ENCODE measurements around the gene FKBP6.

FKBP6 gene

GRCh38 chr7:73349763-73350162, 21.8 kb downstream of the FKBP6 start:
- H3K4me3 ChIP-seq (replicated peaks; ENCODE audit: low read depth, low read length), result no peak overlapping the region
- H3K27me3 ChIP-seq (replicated peaks; ENCODE audit: control insufficient read depth, insufficient read depth, low read length), result no peaks in the 10 kb centered on the region
- H3K36me3 ChIP-seq (ENCODE audit: control insufficient read depth, insufficient read depth, low read length), result no peaks in the 10 kb centered on the region
- DNase-seq (ENCODE audit: extremely low read depth, insufficient read length), result no peak
- TF ChIP-seq CTCF (IDR thresholded peaks at IDR 0.05; ENCODE audit: insufficient read depth, low read length, poor library complexity, severe bottlenecking), result no peak

DNA sequence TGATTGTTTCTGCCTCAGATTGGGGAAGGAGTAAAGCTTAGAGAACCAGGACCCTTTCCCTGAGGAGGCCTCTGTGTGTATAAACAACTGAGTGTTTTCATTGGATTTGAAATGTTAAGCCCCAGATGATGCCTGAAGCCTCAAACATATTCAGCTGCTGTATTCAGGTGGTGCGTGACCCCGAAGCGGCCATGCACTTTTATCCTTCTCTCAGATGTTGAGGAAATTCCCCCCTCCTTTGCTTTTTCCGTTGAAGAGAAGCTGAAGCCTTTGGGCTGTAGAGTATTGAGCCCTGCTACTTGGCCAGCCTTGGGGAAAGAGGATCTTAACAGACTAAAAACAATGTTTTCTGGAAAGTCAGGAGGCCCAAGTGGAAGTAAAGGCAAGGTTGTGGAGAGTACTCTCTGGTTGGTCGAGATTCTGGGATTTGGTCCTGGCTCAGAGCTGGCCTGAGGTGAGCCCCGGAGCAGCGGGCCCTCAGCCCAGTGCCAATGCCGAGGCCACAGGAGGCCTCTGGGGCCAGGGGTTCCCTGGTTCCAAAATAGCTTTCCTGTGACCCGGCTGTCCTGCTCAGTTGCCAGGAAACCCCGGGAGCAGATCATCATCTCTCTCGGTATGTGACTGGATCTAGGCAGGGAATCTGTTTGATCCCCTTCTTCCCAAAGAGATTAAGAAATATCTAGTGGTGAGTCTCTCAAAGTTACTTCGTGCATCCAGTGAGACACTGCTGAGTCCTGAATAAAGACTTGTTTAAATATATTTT, 22.5 kb downstream of the FKBP6 start:
- H3K4me3 ChIP-seq (replicated peaks; ENCODE audit: low read depth, low read length), result no peak overlapping the region
- no peak for TF ChIP-seq CTCF (IDR thresholded peaks at IDR 0.05; ENCODE audit: insufficient read depth, low read length, poor library complexity, severe bottlenecking)
- DNase-seq (ENCODE audit: extremely low read depth, insufficient read length), result no peak
- H3K27me3 ChIP-seq (replicated peaks; ENCODE audit: control insufficient read depth, insufficient read depth, low read length), result no peaks in the 10 kb centered on the region
- H3K36me3 ChIP-seq (ENCODE audit: control insufficient read depth, insufficient read depth, low read length), result no peaks in the 10 kb centered on the region

DNA sequence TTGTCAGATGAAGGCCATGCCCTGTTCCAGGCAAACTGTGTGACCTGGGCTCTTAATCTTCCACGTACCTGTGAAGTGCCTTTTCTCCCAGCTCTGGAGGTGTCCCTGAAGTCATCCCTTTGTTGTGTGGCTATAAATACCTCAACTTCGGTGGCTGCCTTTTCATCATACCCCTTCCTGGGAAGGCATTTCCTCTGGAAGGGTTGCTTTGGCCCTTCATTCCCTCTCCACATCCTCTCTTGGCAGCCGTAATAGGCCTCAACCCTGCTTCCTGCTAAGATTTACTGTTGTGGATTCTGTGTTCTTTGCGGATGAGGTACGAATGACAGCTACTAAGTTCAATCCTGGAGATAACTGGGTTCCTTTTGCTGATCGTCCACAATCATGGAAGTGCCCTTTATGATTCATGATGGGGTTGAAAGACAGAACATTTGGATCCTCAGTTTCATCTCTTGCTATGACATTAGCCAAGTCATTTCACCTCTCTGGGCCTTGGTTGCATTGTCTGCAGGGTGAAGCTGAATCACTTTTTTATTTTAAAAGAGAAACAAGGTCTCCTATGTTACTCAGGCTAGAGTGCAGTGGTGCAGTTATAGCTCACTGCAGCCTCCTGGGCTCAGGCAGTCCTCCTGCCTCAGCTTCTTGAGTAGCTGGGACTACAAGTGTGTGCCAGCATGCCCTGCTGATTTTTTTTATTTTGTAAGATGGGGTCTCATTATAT, 23.6 kb downstream of the FKBP6 start:
- no peak overlapping the region for H3K4me3 ChIP-seq (replicated peaks; ENCODE audit: low read depth, low read length)
- TF ChIP-seq CTCF (IDR thresholded peaks at IDR 0.05; ENCODE audit: insufficient read depth, low read length, poor library complexity, severe bottlenecking), result no peak

DNA sequence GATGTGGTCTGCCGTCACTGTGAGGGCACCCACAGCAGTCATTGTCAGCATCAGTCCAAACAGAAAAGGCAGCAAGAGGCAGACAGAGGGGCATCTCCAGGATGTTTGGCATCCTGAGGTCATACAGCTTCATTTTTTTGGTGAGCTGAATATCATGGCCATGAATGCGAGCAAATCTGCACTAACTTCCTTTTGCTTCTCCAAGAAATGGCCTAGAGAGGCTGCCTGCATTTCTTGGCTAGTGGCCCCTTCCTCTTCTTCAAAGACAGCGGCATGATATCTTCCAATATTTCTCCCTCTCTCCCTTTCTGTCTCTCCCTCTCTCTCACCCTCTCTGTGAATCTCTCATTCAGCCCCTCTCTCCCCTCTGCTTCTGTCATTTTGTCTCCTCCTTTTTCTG, 24.8 kb downstream of the FKBP6 start:
- no peaks in the 10 kb centered on the region for H3K27me3 ChIP-seq (replicated peaks; ENCODE audit: control insufficient read depth, insufficient read depth, low read length)
- no peaks in the 10 kb centered on the region for H3K36me3 ChIP-seq (ENCODE audit: control insufficient read depth, insufficient read depth, low read length)
- no peak for DNase-seq (ENCODE audit: extremely low read depth, insufficient read length)
- TF ChIP-seq CTCF (IDR thresholded peaks at IDR 0.05; ENCODE audit: insufficient read depth, low read length, poor library complexity, severe bottlenecking), result no peak
- H3K4me3 ChIP-seq (replicated peaks; ENCODE audit: low read depth, low read length), result no peak overlapping the region

More for the DNA sequence above, 23.6 kb downstream of the FKBP6 start:
- H3K27me3 ChIP-seq (replicated peaks; ENCODE audit: control insufficient read depth, insufficient read depth, low read length), result no peaks in the 10 kb centered on the region
- no peaks in the 10 kb centered on the region for H3K36me3 ChIP-seq (ENCODE audit: control insufficient read depth, insufficient read depth, low read length)
- DNase-seq (ENCODE audit: extremely low read depth, insufficient read length), result no peak

GRCh38 chr7:73353243-73353642, 25.3 kb downstream of the FKBP6 start:
- Histone ChIP-seq H3K36me3 (ENCODE audit: control insufficient read depth, insufficient read depth, low read length) (no peaks in the 10 kb centered on the region), H3K27me3 (replicated peaks; ENCODE audit: control insufficient read depth, insufficient read depth, low read length) (no peaks in the 10 kb centered on the region), H3K4me3 (replicated peaks; ENCODE audit: low read depth, low read length) (no peak overlapping the region)
- DNase-seq (ENCODE audit: extremely low read depth, insufficient read length), result no peak
- TF ChIP-seq CTCF (IDR thresholded peaks at IDR 0.05; ENCODE audit: insufficient read depth, low read length, poor library complexity, severe bottlenecking), result no peak

Measured in GM06990 (cell line).